NCI-H345 treated with DMSO at 0.1 percent for 48 hours (cell line): ENCODE measurements around the gene WDR12.
"Not testable (repeated sequence)": the region's sequence is repeated elsewhere in the genome, so short reads cannot be mapped to it uniquely, and the experiment has no call there.

Experiments
- DNase-seq: peaks from one replicate; lab custom pipeline; 2025; ENCODE audit not compliant: unreplicated experiment; lab: John Stamatoyannopoulos, UW

Gene WDR12

GRCh38 chr2:202885190-202885589 is 26.3 kb downstream of the WDR12 start:
- DNase-seq = no peak

- DNase-seq = no peak
These were observed 27.3 kb downstream of the WDR12 start for GRCh38 chr2:202883987-202884675.

- DNase-seq = no peak
These were observed 29.9 kb downstream of the WDR12 start for GRCh38 chr2:202881570-202881969.

GRCh38 chr2:202877699-202878098 is 33.8 kb downstream of the WDR12 start:
- no peak for DNase-seq

GRCh38 chr2:202871300-202872141 is 40.0 kb downstream of the WDR12 start, which contains the start of gene ICA1L:
ICA1L (minus strand) TSS chr2:202871766; CDS start chr2:202829009, 42,757 bp downstream.
- DNase-seq = peak; percentile 71

- DNase-seq = peak; percentile 88
These were observed 40.8 kb downstream of the WDR12 start for GRCh38 chr2:202870431-202871299.

GRCh38 chr2:202861987-202862386 is 49.5 kb downstream of the WDR12 start:
- no peak for DNase-seq

- no peak for DNase-seq
These were observed 52.9 kb downstream of the WDR12 start for GRCh38 chr2:202858601-202859000.

- DNase-seq = not testable (repeated sequence)
These were observed 62.1 kb downstream of the WDR12 start for GRCh38 chr2:202849343-202849742.

GRCh38 chr2:202848813-202849212 is 62.7 kb downstream of the WDR12 start:
- DNase-seq = no peak

GRCh38 chr2:202847693-202848524 is 63.6 kb downstream of the WDR12 start:
- DNase-seq = no peak

GRCh38 chr2:202844656-202845055 is 66.8 kb downstream of the WDR12 start:
- no peak for DNase-seq

- no peak for DNase-seq
These were observed 68.8 kb downstream of the WDR12 start for GRCh38 chr2:202842690-202843089.

- no peak for DNase-seq
These were observed 70.2 kb downstream of the WDR12 start for GRCh38 chr2:202841090-202841867.

- peak; percentile 10 for DNase-seq
These were observed 79.9 kb downstream of the WDR12 start for GRCh38 chr2:202831242-202832220.

GRCh38 chr2:202824901-202825300 is 86.6 kb downstream of the WDR12 start:
- no peak for DNase-seq
